WI38 (cell line): ENCODE measurements around the gene SEPTIN14.
"Not testable (repeated sequence)": the region's sequence is repeated elsewhere in the genome, so short reads cannot be mapped to it uniquely, and the experiment has no call there.

Source experiments
- H3K4me3 ChIP-seq: 2 replicates; pipeline ENCODE4 v1.5.1; 2011; ENCODE audit warnings: low read depth, mild to moderate bottlenecking, control low read depth, low read length
- CTCF ChIP-seq: IDR thresholded peaks from 2 replicates; pipeline ENCODE4 v1.5.1; 2012; ENCODE audit warnings: low read depth, mild to moderate bottlenecking, control low read depth, low read length

SEPTIN14 gene

GRCh38 chr7:55775051-55775420, 87.5 kb downstream of the SEPTIN14 start:
- H3K4me3 ChIP-seq = no peak overlapping the region
- TF ChIP-seq CTCF = no peak

- H3K4me3 ChIP-seq = no peak overlapping the region
- TF ChIP-seq CTCF = no peak
Observed at GRCh38 chr7:55774327-55775050, 88.1 kb downstream of the SEPTIN14 start.

GRCh38 chr7:55770778-55771177, 91.8 kb downstream of the SEPTIN14 start:
- H3K4me3 ChIP-seq = no peak overlapping the region
- TF ChIP-seq CTCF = no peak

- H3K4me3 ChIP-seq = not testable (repeated sequence)
Observed at GRCh38 chr7:55753274-55753862, 109.2 kb downstream of the SEPTIN14 start.

DNA sequence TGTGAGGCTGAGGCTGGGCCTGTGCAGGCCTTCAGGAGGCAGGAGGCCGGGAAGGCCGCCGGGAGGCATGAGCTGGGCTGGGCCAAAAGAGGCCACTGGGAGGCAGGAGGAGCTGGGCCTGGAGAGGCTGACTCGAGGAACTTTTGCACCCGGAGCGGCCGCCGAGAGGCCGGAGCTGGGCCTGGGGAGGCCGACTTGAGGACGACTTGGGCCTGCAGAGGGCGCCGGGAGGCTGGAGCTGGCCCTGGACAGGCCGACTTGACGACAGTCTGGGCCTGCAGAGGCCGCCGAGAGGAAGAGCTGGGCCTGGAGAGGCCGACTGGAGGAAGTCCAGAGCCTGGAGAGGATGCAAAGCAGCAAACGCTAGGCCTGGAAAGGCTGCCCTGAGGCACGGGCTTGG, 117.8 kb downstream of the SEPTIN14 start:
- not testable (repeated sequence) for H3K4me3 ChIP-seq
